HG02759 (cell line): ENCODE measurements around the gene C1QL2.

Source experiments
- ATAC-seq: cut with Tn5 transposase; IDR thresholded peaks from one replicate; pipeline ENCODE4 v1.9.1; 2021; ENCODE audit warnings: mild to moderate bottlenecking, moderate library complexity; ENCODE audit not compliant: unreplicated experiment

Gene C1QL2

DNA sequence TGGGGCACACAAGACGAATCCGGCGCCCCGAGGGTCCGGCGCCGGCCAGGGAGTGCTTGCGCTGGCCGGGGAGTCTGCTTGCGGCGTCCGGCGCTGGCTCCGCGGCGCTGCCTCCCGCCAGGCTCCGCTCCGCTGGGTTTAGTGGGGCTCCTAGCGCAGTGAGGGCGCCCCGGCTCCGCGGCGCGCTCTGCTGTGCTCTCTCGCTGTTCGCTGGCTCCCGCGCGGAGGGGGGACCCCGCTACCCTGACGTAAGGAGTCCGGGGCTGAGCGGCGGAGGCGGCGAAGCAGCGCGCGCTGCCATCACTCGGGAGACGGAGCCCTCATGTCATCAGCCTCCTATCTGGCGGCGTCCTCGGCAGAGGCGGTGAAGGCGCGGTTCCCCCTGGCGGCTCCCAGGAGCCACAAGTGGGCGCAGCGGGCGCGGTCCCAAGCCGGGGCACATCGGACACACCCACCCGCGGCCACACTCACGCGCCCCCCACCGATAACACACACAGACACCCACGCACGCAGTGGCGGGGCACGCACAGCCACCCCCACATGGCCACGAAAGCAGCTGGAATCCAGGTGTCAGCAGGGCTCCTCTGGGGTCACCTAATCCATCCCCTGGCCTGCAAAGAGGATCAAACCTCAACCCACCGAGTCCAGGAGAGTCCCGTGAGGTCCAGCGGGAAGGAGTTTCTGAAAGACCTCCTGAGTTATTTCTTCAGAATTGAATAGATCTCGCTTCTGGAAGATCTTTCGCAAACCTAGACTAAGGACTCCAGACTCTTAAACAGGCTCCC lies at the start of gene C1QL2:
Gene C1QL2, minus strand, starts transcription at position 189 of the 785 bp plus-strand sequence. CDS start 482 bp downstream, outside the sequence.
- no peak for ATAC-seq

DNA sequence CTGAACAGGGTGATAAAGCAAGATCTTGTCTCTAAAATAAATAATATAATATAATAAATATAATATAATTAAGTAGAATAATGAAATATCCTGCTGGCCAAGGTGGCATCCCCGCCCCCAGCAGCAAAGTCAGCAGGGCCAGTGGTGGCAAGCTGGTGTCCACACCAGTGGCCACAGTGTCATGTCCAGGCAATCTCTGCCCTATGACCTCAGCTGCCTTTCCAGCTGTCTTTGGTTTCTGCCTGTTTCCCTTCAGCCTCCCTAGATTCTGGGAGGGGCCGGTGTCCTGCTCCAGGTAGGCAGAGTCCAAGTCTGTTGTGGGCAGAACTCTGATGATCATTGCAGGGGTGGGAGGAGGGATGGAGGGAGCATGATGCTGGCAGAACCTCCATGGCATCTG lies 48.9 kb upstream of the C1QL2 start:
- ATAC-seq: no peak

DNA sequence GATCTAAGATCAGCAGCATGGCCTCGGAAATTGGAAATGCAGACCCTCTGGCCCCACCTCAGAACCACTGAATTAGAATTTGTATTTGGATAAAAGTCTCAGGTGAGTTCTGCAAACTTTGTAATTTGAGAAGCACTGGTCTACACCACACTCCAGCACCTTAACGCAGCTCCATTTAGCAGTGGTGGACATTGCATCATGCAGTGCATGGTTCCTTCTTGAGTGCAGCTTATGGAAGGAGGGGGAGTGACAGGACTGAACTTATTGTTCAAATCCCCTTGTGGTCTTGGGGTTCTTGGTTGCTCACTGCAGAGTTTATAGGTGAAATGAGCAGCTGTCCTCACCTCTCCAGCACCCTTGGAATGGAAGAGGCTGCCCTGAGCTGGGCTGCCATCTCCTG lies 47.6 kb upstream of the C1QL2 start:
- no peak for ATAC-seq

DNA sequence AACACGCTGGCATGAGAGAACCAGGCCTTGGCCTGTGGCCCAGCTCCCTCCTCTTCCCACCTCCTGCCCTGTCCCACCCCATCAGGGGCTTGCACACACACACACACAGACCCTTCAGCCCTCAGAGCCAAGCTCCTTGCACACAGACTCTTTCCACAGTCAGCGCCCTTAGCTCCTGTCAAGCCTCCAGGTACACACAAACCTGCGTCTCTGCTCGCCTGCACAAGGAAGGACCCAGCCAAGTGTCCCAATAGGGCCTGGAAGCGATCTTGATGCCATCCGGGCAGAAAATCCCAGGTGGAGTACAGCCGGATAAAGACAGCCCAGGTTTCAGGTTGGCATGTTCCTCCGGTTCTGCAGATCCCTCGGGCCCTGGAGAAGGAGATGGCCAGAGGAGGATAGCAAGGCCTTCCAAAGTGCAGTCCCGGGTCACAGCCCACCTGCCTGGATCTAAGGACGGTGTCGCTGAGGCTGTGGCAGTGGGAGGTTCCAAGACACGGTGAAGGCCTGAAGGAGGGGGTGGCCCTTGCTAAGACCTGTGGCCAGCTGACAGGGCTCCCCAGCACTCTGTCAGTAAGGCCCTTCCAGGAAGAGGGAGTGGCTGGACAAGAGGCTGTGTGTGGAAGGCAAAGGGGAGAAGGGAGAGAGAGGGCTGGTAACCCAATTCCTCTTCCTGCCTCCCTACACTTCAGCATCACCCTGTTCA lies 46.6 kb upstream of the C1QL2 start:
- no peak for ATAC-seq

DNA sequence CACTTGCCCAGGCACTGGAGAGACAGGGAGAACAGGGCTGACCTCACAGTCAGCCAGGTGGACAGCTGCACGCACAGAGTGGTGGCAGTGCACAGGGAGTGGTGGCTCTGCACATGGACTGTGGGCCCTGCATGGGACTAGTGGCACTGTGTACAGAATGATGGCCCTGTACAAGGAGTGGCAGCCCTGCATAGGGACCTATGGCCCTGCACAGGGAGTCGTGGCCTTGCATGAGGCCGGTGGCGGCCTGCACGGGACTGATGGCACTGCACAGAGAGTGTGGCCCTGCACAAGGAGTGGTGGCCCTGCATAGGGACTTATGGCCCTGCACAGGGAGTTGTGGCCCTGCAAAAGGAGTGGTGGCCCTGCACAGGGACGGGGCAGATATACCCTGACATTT lies 46.0 kb upstream of the C1QL2 start:
- no peak for ATAC-seq

DNA sequence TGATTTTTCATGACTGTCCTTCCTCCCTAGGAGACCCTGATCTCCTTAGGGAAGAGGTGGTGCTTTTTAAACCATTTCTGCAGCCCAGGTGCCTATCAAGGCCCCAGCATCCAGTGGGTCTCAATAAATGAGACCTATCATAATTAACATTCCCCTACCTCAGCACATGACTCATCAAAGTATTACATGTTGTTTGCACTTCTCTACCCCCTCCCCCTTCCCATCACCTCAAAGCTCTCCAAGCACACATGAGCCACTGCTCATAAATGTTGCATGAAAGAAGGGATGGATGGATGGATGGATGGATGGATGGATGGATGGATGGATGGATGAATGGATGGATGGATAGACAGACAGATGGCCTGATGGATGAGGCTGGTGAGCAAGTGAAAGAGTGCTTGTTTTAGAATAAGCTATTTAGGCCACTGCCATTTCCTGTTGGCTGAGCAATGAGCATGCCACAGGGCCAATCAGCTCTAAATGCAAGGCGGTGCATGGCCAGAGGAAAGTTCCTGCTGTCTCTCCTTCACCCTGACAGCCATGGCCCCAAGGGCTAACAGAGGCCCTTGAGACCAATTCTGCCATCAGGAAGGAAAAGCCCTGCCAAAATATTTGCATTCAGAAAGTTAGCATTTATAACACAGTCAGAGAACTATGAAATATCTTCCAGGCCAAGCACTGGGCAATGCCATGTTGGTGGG lies 44.2 kb upstream of the C1QL2 start:
- ATAC-seq: no peak

DNA sequence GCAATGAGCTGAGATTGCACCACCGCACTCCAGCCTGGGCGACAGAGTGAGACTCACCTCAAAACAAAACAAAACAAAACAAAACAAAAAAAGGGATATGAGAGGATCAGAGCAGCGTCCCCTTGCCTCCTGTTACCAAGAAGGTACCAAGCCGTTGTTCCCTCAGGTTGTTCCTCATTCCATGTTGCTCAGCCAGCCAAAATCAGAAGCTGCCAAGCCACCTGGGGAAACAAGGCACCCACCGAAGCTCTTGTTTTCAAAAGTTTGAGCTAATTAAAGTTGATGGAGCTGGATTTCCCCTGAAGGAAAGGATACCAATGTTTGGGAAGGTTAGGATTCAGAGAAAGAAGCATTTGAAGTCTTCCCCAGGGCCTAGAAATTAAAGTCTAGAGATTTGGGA lies 43.3 kb upstream of the C1QL2 start:
- no peak for ATAC-seq

DNA sequence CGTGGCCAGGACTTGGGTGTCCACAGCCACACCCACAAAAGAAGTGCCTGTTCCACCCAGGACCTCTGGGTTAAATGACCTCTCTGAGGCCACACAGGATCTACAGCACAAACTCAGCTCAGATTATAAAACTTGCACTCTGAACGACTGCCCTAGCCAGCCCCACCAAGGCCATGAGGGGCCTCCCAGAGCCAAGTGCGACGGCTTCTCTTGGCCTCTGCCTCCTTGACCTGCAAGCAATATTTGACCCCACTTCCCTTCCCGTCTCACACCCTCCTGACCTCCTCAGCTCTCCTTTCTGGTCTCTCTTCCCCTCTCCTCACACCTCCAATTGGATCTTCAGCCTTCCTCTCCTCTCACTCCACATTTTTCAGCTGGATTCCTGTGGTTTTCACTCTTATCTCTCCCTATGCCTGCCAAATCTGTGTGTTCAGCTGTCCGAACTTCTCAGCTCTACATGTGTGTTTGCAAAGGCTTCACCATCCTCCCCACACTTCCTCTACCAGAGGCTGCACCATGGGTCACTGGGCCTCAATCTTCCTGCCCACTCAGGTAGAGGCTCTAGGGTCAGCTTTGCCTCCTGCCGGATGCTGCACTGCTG lies 39.8 kb upstream of the C1QL2 start:
- no peak for ATAC-seq

DNA sequence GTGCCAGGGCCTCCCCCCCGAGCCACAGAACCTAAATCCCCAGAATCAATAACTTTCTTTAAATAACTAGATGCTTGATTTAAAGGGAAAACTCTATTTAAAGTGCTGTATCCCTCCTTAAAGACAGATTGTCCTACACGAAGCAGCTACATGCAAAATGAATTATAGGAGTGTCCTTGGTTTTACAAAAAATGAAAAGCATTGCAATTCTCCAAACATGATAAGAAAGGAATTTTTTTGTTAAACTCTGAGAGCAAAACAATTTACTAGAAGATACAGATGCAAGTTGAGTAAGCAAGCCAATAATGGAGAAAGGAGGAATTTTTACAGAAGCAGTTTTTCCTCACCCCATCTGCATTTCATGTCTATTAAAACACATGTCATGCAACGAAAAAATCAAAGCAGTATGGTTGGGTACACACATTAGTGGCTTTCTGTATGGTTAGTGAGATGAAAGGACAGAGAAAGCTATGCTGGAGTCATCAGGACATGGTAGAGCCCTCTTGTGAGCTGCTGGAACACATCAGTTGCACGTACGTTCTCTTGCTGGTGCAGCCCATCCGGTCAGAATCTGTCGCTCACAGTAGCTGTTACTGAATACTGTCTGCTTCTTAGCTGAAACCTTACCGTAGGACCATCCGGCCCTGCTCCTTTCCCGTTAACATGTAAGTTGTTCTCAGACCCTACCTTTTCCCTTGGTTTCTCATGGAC lies 39.1 kb upstream of the C1QL2 start:
- no peak for ATAC-seq

DNA sequence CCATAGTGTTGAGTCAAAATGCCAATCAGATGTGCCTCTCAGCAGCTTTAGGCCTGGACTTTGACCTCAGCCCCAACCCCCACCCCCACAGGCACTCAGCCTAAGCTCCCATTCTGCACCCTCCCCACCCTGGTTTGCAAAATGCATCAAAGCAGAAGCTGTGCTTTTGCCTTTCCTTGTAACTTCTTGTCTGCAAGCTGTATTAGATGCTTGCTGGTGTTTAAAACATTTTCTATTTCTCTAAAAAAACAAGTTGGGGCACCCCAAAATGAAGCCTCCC lies 38.5 kb upstream of the C1QL2 start:
- no peak for ATAC-seq

DNA sequence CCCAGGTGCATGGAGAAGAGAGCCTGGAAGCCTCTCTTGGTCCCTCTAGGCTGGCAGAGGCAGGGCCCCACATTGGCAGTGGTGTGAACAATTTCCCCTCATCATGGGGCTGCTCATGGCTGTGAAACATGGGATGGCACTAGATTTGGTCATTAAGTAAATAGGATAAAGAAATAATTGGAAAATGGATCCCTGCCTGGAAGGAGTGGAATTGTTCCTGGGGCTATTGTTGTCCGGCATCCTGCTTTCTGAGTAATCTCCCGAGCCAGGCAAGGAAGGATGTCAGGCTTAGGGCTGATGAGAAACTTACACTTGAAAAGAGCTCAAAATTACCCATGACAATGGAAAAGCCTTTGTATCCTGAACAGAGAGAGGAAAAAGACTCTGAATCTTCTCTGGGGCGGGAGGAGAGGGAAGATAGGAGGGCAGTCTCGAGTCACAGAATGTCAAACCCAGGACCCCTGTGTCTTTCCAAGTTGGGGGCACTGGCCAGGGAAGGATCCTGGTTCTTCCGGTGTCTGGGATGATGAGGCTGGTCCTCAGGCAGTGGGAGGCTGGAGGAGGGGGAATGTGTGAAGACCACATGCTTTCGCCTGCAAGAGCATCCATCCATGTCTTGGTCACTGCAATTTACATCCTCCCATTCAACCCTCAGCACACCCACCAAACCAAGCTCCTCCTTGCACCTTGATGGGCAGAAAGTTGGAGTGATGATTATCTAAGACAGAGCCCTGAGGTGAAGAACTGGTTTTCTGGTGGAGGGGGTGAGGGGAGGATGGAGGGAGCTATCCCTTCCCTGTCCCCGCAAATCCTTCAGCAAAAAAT lies 38.0 kb upstream of the C1QL2 start:
- ATAC-seq: no peak

DNA sequence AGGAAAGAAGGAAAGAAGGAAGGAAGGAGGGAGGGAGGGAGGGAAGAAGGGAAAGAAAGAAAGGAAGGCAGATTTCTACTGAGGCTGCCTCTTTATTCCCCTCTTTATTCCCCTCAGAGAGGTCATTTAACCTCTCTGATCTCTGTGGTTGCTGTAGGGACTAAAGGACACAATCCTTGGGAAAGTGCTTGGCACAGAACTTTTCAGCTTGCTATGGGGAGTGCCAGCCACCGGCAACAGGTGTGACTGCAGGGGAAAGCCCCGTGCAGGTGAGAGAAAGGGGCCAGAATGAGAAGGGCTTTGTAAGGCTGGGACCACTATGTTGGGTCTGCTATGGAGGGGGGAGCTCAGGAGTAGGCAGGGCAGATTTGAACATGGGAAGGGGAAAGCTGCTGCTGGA lies 37.3 kb upstream of the C1QL2 start:
- no peak for ATAC-seq

DNA sequence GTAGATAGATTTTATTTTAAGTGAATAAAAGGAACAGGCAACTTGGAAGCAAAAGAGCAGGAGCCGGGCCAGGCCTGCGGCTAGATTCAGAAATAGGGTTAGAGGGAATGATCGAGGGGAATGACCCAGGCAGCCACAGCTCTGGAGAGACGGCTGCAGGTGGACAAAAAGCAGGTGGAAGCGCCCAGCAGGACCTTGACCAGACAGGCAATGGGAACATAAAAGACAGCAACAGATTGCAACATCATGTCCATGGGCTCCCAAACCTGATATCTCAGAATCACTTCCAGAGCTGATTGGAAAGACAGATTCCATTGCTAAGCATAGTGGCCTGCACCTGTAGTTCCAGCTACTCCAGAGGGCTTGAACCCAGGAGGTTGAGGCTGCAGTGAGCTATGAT lies 36.5 kb upstream of the C1QL2 start:
- no peak for ATAC-seq

DNA sequence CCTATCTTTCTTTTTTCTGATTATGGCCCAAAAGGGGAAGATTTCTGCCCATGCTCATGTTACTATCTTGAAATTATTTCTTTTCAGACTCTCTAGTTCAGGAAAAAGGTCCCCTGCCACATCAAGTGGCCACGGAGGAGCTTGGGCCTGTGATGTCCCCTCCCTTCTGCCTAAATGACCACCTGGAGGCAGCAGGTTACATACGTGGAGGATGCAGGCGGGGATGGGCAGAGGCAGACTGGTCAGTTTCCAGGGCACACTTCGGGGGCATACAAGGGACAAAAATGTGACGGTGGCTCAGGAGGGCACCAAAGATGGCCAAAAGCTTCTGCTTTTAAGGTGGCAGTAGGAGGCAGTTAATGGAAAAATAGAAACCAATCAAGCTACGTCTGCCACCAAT lies 34.3 kb upstream of the C1QL2 start:
- no peak for ATAC-seq

DNA sequence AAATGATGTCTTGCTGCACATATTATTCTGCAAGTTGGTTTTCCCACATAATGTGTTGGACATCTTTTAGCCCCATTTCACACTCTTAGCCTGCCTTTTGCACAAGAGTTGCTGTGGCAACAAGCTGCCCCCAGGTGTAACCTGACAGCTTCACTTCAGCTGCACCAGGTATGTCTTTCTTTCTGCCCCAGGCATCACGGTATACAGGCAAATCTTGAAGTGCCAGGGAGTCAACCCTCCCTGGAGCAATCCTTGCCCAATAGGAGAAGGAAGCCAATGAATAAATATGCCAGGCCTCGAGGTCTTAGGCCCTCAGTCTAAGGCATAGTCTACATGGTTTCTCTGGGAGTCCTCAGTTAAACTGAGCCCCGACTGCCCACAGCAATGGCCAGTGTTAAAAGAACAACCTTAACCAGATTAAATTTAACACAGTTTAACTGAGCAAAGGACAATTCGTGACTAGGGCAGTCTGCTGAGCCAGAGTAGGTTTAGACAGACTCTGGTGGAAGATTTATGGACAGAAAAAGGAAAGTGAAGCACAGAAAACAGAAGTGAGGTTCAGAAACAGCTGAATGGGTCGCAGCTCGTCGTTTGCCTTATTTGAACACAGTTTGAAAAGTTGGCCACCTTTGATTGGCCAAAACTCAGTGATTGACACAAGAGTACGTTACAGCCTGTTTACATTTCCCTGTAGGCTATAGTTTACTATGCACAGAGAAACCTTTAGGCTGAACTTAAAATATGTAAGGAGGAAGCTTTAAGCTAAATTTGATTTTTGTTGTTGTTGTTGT lies 32.0 kb upstream of the C1QL2 start:
- ATAC-seq: no peak

DNA sequence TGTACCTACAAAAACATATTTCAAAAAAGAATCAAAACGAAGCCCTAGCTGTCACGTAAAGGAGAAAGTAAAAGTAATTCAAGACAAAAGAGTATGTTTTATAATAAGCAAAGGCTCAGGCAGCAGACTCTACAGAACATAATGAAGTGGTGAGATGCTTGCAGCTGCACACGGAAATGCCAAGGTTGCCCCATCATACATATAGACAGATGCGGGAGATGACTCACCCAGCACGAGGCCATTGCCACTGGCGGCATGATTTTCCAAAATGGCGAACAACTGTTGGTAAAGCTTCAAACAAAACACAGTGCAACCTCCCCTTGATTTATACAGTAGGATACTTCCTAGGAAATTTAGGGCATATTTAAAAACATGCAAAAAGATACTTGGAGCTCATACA lies 26.0 kb upstream of the C1QL2 start:
- ATAC-seq: no peak

DNA sequence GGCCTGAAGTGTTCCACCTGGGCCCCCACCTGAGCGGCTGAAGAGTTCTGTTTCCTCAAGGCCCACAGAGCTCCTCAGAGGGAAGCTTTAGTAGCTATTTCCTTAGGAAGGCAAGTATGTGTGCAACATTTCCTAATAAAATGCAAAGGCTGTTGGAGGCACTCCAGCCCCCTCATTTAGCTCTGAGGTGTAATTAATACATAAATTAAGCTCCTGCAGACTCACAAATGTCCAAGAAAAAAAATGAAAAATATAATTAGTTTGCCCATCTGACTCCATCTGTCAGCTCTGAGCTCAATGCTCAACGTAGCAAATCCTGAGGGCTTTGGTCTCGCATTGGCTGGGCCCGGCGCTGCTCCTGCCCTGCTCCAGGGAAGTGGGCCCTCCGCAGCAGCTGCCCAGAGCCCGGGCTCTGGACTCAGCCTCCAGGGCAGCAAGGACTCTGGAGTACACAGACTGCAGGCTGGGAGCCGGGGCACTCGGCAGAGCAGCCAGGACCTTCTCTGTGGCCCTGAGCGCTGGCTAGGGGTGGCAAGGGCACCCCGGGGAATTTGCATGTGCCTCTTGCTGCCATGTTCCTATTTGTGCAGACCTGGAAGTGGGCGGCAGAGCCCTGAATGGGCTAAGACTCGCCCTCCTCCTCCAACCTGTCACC lies 23.4 kb upstream of the C1QL2 start:
- no peak for ATAC-seq

DNA sequence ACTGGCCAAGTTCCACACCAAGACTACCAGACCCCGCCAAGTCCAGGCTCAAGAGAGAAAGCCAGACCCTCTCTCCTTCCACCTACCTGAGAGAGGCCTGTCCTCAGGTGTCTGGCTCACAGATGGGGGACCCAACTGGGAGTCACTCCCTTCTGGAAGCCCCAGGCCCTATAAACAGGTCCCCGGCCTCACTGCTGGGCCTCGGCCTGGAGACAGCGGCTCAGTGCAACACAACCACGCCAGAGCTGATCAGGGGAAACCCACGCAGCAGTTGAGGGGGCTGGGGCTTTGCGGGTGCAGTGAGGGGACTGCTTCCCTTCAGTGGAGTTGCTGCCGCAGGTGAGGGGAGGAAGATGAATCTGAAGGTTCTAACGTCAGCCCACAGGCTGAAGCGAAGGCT lies 22.8 kb upstream of the C1QL2 start:
- ATAC-seq: no peak

DNA sequence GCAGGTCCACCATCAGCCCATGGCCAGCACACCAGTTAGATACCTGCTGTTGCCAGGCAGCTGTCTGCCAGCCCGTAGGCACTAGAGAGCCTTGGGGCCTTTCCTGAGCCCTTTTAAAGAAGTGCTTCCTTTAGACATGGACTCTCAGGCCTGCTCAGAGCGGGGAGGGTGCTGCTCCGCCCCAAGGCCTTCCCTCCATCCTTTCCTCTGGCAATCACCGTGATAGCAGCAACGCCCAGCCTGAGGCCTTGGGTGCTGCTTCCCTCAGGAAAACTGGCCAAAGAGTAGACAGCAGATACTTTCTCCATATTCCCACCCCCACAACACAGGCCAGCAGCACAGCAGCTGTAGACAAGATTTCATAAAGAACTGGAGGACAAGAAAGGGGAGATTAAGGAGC lies 22.3 kb upstream of the C1QL2 start:
- no peak for ATAC-seq
